ENCODE measurements around the gene PLB1.

PLB1 gene

DNA sequence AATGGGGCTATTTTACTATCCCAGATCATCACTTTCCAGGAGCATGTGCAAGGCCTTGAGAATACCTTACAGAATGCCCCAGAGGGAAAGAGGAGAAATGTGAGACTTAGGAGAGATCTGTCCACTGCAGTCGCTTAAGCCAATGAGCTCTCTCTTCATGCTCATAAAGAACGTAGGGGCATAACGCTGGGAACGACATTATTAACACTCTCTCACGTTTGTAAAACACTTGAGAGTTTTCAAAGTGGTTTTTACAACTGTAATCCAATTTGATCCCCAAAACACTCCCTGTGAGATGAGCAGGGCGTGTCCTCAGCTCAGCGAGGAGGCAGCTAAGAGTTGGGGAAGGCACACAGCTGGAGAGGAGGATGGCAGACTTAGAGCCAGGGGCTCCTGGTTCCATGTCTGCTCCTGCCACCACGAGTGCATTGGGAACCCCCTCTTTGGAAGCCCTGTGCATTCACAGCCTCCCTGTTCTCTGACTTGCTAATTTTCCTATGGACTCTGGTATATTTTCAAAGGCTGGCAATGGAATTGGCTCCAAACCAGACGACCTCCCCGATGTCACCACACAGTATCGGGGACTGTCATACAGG lies 97.4 kb downstream of the PLB1 start:
- H3K4me3 Mint-ChIP-seq: no peak overlapping the region
- peaks cover 6% of the 10 kb centered on the region for H3K27me3 Mint-ChIP-seq
- H3K4me1 Mint-ChIP-seq: peaks cover 52% of the 10 kb centered on the region
- H3K9me3 Mint-ChIP-seq: no peaks in the 10 kb centered on the region
- H3K36me3 Mint-ChIP-seq: peaks cover 22% of the 10 kb centered on the region
- DNase-seq: no peak
- H3K27ac Mint-ChIP-seq: no peak overlapping the region
- CTCF ChIA-PET: interaction anchor here (0.6 to 6.4 kb wide), 18 partner anchors 12 to 344 kb away, joined by 3 to 108 read pairs (median 4); partner anchors contain the start of genes PPP1CB and SPDYA

DNA sequence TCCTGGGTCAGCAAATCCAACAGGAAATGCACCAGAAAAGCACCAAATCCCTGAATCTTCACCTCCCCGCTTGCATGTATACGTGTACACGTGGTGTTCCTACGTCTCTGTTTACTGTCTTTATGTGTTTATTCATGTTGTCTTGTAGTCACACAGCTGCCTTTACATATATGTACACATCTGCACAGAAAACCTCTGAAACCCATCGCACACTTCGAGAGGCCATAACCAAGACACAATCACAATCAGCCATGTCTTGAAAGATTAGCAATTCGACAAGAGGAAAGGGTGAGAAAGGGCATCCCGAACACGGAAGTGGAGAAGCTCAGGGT lies 98.1 kb downstream of the PLB1 start:
- CTCF ChIA-PET: interaction anchor here (0.6 to 6.4 kb wide), 40 partner anchors 10 to 343 kb away, joined by 3 to 108 read pairs (median 4); partner anchors contain the start of genes PPP1CB, SPDYA and TRMT61B
- H3K4me3 Mint-ChIP-seq: no peak overlapping the region
- DNase-seq: no peak
- H3K27me3 Mint-ChIP-seq: peaks cover 6% of the 10 kb centered on the region
- H3K36me3 Mint-ChIP-seq: peaks cover 24% of the 10 kb centered on the region
- H3K27ac Mint-ChIP-seq: peak overlapping the region; percentile 70
- H3K4me1 Mint-ChIP-seq: peaks cover 46% of the 10 kb centered on the region
- no peaks in the 10 kb centered on the region for H3K9me3 Mint-ChIP-seq

DNA sequence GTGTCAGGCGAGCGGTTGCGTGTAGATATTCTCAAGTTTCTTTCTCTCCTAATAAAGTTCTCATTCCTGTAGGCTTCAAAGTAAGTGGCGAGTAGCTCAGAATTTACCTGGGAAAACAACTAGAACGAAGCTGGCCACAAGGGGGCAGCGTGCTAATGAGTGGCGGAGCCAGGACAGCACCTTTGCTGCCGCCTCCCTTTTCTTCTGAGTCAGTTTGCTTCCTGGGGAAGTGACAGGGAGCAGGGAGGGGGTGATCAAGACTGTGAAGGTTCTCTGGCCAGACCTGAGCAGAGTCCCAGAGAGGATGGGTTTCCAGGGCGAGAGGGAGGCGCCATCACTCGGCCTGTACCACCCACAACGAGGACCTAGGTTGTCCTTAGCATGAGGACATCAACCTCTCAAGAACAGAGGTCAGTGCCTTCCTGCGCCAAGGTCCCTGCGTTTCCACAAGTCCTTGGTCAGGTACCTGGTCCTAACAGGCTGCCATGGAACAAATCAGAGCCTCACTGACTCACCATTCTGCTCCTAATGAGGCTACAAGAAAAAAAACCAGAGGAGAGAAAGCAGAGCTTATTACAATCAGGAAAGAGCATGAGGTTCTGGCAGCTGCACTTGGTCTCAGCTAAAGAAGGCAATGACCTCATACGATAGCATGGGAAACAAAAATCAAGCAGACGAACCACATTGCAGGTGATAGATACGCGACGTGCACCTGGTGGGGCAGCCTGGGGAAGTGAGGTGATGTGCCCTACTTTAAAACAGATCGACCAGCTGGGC lies 98.7 kb downstream of the PLB1 start:
- CTCF ChIA-PET: interaction anchor here (0.7 to 6.4 kb wide), 44 partner anchors 10 to 342 kb away, joined by 3 to 108 read pairs (median 4); partner anchors contain the start of genes PPP1CB, SPDYA and TRMT61B

DNA sequence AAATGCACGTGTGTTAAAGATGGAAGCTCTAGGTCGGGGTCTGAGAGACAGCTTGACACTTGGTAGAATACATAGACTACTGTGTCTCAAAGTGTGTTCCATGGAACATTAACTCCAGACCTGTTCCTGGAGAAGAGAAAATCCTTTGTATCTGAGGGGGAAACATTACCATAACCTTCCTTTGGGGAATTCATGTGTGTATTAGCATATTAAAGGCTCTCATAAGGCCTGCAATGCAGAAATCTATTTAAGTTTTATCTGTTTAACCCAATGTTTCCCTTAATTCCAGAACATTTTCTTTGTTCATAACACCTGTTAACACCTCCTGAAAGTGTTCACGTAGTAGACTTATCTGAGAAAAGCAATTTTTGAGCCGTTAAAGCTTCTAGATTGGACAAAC lies 99.5 kb downstream of the PLB1 start:
- peaks cover 22% of the 10 kb centered on the region for H3K36me3 Mint-ChIP-seq
- no peak for DNase-seq
- H3K4me3 Mint-ChIP-seq: no peak overlapping the region
- no peaks in the 10 kb centered on the region for H3K9me3 Mint-ChIP-seq
- no peaks in the 10 kb centered on the region for H3K27me3 Mint-ChIP-seq
- no peak overlapping the region for H3K27ac Mint-ChIP-seq
- H3K4me1 Mint-ChIP-seq: peaks cover 33% of the 10 kb centered on the region
- CTCF ChIA-PET: interaction anchor here (0.7 to 6.4 kb wide), 30 partner anchors 10 to 301 kb away, joined by 3 to 108 read pairs (median 4); partner anchors contain the start of genes PPP1CB and SPDYA

More for the DNA sequence above, 98.7 kb downstream of the PLB1 start:
- DNase-seq: peak; percentile 91
- peaks cover 23% of the 10 kb centered on the region for H3K36me3 Mint-ChIP-seq
- H3K4me1 Mint-ChIP-seq: peaks cover 41% of the 10 kb centered on the region
- peak overlapping the region; percentile 70 for H3K27ac Mint-ChIP-seq
- H3K9me3 Mint-ChIP-seq: no peaks in the 10 kb centered on the region
- peaks cover 6% of the 10 kb centered on the region for H3K27me3 Mint-ChIP-seq
- peak overlapping the region; percentile 21 for H3K4me3 Mint-ChIP-seq

DNA sequence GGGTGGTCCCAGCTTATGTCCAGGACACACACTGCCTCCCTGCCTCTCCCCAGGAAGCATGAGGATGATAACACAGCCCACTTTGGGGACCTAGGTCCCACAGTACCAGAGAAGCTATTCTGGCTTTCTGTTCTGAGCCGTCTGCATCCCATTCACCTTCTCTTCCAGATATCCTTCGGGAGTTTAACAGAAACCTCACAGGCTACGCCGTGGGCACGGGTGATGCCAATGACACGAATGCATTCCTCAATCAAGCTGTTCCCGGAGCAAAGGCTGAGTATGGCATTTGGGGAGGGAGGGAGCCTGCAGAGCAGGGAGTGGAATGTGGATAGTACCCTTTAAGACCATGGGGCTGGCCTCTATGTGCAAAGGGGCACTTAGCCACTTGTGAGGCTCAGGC lies 102.6 kb downstream of the PLB1 start:
- no peak overlapping the region for H3K27ac Mint-ChIP-seq
- no peaks in the 10 kb centered on the region for H3K9me3 Mint-ChIP-seq
- no peak for DNase-seq
- no peaks in the 10 kb centered on the region for H3K27me3 Mint-ChIP-seq
- CTCF ChIA-PET: interaction anchor here (0.6 kb wide), 2 partner anchors 14 to 221 kb away, joined by 3 read pairs; no protein-coding TSS in a partner anchor
- H3K4me1 Mint-ChIP-seq: peaks cover 33% of the 10 kb centered on the region
- H3K36me3 Mint-ChIP-seq: peaks cover 29% of the 10 kb centered on the region
- no peak overlapping the region for H3K4me3 Mint-ChIP-seq

DNA sequence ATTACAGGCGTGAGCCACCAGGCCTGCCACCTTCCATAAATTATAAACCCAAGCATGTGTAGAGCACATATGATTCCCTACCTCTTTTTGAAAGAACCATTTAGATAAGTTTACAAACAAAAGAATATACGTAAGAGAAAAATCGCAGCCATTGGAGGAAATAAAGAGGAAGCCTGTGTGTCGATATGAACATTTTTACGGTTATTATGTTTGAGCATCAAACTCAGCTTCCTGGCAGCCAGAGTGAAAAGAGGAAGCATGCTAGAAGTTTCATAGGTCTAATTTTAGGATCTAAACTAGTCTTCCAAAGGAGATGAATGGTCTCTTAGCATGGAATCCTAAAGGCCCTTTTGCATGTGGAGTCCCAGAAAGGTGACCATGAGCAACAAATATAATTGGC lies 104.3 kb downstream of the PLB1 start:
- Mint-ChIP-seq H3K9me3 (no peaks in the 10 kb centered on the region), H3K27me3 (no peaks in the 10 kb centered on the region), H3K4me3 (no peak overlapping the region), H3K4me1 (peaks cover 25% of the 10 kb centered on the region), H3K36me3 (peaks cover 29% of the 10 kb centered on the region), H3K27ac (no peak overlapping the region)
- CTCF ChIA-PET: interaction anchor here (2.1 kb wide), 1 partner anchor 151 kb away, joined by 4 read pairs; the partner anchor contains the start of gene PPP1CB
- no peak for DNase-seq

DNA sequence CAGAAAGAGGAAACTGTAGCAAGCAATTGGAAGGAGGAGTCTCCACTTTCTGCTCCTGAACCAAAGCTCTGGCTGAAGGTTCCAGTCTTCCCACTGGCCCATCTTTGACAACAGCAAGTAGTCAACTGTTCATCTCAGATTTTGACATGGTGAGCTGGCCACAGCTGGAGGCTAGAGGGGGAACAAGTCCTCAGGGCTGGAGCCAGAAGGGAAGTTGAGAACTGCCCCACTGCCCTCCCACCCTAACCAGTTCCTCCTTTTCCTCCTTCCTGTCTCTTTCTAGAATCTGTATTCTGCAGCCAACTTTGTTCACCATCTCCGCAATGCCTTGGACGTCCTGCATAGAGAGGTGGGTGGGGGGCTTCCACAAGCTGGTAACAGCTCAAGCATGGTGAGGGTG lies 105.8 kb downstream of the PLB1 start:
- Mint-ChIP-seq H3K4me3 (no peak overlapping the region), H3K27me3 (no peaks in the 10 kb centered on the region), H3K27ac (no peak overlapping the region), H3K36me3 (peaks cover 34% of the 10 kb centered on the region), H3K4me1 (peaks cover 17% of the 10 kb centered on the region), H3K9me3 (no peaks in the 10 kb centered on the region)
- DNase-seq: no peak
- CTCF ChIA-PET: interaction anchor here (1.1 to 1.3 kb wide), 2 partner anchors 10 to 14 kb away, joined by 3 read pairs; no protein-coding TSS in a partner anchor

DNA sequence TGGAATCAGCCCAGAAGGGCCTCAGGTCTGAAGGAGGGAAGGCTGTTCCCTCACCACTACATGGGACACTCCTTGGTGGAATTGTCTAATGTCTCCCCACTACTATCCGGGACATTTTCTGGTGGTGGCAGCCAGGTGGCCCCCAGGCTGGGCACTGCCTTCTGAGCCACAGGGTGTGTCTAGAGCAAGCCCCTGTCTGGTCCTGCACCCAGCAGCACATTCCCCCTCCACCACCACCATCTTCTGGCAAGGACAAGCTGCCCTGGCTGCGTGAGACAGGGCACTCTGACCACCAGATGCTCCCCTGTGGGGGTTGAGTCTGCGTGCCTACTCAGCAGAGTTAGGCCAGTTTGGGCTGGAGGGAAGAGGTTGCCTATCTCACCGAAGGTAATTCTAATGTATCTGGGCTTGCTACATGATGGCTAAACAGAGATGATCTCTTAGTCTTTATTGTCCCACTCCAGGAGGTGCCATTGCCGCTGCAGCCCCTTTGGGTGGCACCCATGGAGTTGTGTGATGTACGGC lies 106.3 kb downstream of the PLB1 start:
- no peak for DNase-seq
- no peaks in the 10 kb centered on the region for H3K9me3 Mint-ChIP-seq
- no peaks in the 10 kb centered on the region for H3K27me3 Mint-ChIP-seq
- no peak overlapping the region for H3K27ac Mint-ChIP-seq
- H3K4me1 Mint-ChIP-seq: peaks cover 17% of the 10 kb centered on the region
- CTCF ChIA-PET: interaction anchor here (1.1 to 1.3 kb wide), 2 partner anchors 9 to 14 kb away, joined by 3 read pairs; no protein-coding TSS in a partner anchor
- peaks cover 37% of the 10 kb centered on the region for H3K36me3 Mint-ChIP-seq
- H3K4me3 Mint-ChIP-seq: no peak overlapping the region

DNA sequence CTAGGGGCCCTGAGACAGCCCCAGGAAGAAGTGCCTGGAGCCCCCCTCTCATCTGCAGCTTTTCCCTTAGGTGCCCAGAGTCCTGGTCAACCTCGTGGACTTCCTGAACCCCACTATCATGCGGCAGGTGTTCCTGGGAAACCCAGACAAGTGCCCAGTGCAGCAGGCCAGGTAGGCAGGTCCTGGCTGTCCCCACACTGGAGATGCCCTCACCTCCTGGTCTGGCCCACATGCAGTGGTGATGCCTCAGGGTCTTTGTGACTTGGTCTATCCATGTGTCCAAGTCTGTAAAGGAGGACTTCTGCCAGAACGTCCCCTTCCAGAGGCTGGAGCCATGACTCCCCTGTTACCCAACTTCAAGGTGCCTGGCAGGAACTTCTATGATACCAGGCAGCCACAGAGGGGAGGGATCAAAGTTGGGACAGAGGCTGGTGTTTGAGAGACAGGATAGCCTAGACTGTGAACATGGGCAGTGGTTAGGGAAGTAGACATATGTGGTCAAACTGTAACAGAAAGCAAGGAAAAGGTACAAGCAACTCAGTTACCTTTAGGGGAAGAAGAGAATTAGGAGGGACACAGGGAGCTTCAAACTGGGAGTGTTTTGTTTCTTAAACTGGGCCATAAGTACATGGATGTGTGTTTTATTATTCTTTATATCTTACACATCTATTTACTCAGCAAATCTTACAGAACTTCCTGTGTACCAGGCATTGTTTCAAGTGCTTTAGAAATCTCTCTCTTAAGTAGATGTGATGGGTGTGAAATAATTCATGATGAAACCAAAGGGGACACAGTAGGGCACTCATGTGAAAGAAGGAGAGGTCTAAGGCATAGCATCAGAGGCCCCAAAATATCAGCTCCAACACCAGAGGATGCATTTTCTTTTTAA lies 107.1 kb downstream of the PLB1 start:
- CTCF ChIA-PET: interaction anchor here (6.1 kb wide), 1 partner anchor 8 kb away, joined by 34 read pairs; no protein-coding TSS in a partner anchor
- no peaks in the 10 kb centered on the region for H3K9me3 Mint-ChIP-seq
- peaks cover 35% of the 10 kb centered on the region for H3K36me3 Mint-ChIP-seq
- H3K27me3 Mint-ChIP-seq: no peaks in the 10 kb centered on the region
- DNase-seq: no peak
- H3K27ac Mint-ChIP-seq: peak overlapping the region; percentile 13
- peaks cover 17% of the 10 kb centered on the region for H3K4me1 Mint-ChIP-seq
- H3K4me3 Mint-ChIP-seq: no peak overlapping the region

DNA sequence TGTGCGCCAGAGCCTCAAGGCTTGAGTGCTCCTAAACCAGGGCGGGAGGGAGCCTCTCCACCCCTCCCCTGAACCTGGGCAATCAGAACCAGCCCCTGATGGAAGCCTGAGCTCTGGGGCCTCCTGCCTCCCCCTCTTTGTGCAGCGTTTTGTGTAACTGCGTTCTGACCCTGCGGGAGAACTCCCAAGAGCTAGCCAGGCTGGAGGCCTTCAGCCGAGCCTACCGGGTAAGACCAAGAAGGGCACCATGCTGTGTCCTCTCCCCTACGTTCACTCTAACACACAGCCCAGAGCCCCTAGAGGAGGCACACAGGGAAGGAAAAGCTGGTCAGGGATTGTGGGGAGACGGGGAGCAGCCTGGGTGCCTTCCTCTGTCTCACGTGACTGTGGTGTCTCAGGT lies 108.0 kb downstream of the PLB1 start:
- peaks cover 35% of the 10 kb centered on the region for H3K36me3 Mint-ChIP-seq
- no peaks in the 10 kb centered on the region for H3K27me3 Mint-ChIP-seq
- H3K27ac Mint-ChIP-seq: no peak overlapping the region
- no peak overlapping the region for H3K4me3 Mint-ChIP-seq
- CTCF ChIA-PET: interaction anchor here (6.1 kb wide), 1 partner anchor 9 kb away, joined by 34 read pairs; no protein-coding TSS in a partner anchor
- H3K4me1 Mint-ChIP-seq: peaks cover 20% of the 10 kb centered on the region
- no peak for DNase-seq
- no peaks in the 10 kb centered on the region for H3K9me3 Mint-ChIP-seq

DNA sequence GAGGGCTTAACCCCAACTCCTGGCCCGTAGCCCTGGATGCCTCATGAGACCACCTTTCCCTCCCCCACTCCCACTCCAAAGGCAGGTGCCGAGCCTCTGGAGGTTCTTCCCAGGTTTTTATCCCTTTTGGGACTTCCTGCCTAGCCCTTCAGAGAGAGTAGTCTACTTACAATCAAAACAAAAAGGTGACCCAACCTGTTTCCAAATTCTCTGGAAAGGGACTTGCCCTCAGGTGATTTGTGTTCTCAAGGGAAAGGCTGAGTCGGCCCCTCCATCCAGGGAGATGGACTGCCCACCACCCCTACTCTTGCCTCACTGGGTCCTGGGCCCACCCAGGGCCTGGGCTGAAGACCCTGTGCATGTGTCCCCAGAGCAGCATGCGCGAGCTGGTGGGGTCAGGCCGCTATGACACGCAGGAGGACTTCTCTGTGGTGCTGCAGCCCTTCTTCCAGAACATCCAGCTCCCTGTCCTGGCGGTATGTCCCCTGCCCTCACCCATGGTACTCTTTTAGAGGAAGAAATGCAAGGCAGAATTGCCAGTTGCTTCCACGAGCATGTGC lies 108.5 kb downstream of the PLB1 start:
- Mint-ChIP-seq H3K9me3 (no peaks in the 10 kb centered on the region), H3K4me3 (no peak overlapping the region), H3K4me1 (peaks cover 26% of the 10 kb centered on the region), H3K36me3 (peaks cover 39% of the 10 kb centered on the region), H3K27me3 (no peaks in the 10 kb centered on the region), H3K27ac (peak overlapping the region; percentile 5)
- CTCF ChIA-PET: interaction anchor here (6.1 kb wide), 1 partner anchor 10 kb away, joined by 34 read pairs; no protein-coding TSS in a partner anchor
- no peak for DNase-seq

DNA sequence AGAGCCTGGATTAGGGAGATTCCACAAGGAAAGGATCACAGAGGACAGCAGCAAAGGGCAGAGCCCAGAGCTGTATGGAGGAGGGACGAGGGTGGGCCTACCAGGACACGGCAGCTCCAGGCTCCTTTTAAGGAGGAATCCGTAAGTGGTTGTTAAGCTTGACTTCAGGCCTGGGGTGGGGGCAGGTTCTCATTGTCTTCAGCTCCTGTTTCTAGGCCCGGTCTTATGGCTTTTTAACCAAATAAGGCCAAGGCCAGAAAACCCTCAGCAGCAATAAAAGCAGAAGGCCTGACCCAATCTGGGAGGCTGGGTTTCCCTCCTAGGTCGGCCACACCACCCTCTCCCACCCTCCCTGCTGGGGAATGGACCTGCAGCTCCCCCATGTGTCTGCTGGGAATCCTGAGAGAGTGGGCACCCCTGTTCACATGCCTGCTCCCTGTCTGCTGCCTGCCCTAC lies 111.2 kb downstream of the PLB1 start:
- no peak overlapping the region for H3K4me3 Mint-ChIP-seq
- H3K4me1 Mint-ChIP-seq: peaks cover 44% of the 10 kb centered on the region
- H3K27ac Mint-ChIP-seq: no peak overlapping the region
- peaks cover 44% of the 10 kb centered on the region for H3K36me3 Mint-ChIP-seq
- DNase-seq: no peak
- no peaks in the 10 kb centered on the region for H3K27me3 Mint-ChIP-seq
- CTCF ChIA-PET: interaction anchor here (0.8 to 6.1 kb wide), 3 partner anchors 12 to 146 kb away, joined by 3 to 34 read pairs (median 4); no protein-coding TSS in a partner anchor
- H3K9me3 Mint-ChIP-seq: no peaks in the 10 kb centered on the region

All from activated naive CD4-positive, alpha-beta T cell treated with anti-CD3 and anti-CD28 coated beads, Interleukin-2, amount 10 ng/mL, durations not matched to agents 7 days and 5 days (primary cell).